ENCODE data around the gene FAM168A. TPM values are rescaled to one million over a fixed set of nuclear protein-coding genes. Genes with fewer than 3 reads are reported as not detected.
"Not testable (repeated sequence)": the region's sequence is repeated elsewhere in the genome, so short reads cannot be mapped to it uniquely, and the experiment has no call there.

FAM168A gene
- total and polyA plus RNA-seq, 9 of the 15 experiments (the other 6 are each of a cell fraction or from before 2014, with no cell fraction given) = 0.44 to 7.2 (median 2.9) TPM

DNA sequence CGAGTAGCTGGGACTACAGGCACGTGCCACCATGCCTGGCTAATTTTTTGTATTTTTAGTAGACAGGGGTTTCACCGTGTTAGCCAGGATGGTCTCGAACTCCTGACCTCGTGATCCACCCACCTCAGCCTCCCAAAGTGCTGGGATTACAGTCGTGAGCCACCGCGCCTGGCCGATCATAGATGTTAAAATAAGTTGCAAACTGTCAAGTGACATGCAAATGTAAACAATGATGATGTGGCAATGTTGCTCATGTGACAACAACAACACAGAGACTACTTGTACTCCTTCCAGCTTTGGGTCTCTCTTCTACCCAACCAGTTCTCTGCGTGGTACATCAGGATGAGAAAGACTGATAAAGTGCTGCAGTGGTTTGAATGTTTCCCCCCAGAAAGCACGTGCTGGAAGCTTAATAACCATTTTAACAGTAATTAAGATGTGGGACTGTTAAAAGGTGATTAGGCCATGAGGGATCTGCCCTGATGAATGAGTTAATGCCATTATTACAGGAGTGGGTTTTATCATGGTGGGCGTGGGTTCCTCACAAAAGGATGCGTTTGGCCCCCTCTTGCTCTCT is 127.8 kb downstream of the FAM168A start (continued):
- TF ChIP-seq, protein P1, sequence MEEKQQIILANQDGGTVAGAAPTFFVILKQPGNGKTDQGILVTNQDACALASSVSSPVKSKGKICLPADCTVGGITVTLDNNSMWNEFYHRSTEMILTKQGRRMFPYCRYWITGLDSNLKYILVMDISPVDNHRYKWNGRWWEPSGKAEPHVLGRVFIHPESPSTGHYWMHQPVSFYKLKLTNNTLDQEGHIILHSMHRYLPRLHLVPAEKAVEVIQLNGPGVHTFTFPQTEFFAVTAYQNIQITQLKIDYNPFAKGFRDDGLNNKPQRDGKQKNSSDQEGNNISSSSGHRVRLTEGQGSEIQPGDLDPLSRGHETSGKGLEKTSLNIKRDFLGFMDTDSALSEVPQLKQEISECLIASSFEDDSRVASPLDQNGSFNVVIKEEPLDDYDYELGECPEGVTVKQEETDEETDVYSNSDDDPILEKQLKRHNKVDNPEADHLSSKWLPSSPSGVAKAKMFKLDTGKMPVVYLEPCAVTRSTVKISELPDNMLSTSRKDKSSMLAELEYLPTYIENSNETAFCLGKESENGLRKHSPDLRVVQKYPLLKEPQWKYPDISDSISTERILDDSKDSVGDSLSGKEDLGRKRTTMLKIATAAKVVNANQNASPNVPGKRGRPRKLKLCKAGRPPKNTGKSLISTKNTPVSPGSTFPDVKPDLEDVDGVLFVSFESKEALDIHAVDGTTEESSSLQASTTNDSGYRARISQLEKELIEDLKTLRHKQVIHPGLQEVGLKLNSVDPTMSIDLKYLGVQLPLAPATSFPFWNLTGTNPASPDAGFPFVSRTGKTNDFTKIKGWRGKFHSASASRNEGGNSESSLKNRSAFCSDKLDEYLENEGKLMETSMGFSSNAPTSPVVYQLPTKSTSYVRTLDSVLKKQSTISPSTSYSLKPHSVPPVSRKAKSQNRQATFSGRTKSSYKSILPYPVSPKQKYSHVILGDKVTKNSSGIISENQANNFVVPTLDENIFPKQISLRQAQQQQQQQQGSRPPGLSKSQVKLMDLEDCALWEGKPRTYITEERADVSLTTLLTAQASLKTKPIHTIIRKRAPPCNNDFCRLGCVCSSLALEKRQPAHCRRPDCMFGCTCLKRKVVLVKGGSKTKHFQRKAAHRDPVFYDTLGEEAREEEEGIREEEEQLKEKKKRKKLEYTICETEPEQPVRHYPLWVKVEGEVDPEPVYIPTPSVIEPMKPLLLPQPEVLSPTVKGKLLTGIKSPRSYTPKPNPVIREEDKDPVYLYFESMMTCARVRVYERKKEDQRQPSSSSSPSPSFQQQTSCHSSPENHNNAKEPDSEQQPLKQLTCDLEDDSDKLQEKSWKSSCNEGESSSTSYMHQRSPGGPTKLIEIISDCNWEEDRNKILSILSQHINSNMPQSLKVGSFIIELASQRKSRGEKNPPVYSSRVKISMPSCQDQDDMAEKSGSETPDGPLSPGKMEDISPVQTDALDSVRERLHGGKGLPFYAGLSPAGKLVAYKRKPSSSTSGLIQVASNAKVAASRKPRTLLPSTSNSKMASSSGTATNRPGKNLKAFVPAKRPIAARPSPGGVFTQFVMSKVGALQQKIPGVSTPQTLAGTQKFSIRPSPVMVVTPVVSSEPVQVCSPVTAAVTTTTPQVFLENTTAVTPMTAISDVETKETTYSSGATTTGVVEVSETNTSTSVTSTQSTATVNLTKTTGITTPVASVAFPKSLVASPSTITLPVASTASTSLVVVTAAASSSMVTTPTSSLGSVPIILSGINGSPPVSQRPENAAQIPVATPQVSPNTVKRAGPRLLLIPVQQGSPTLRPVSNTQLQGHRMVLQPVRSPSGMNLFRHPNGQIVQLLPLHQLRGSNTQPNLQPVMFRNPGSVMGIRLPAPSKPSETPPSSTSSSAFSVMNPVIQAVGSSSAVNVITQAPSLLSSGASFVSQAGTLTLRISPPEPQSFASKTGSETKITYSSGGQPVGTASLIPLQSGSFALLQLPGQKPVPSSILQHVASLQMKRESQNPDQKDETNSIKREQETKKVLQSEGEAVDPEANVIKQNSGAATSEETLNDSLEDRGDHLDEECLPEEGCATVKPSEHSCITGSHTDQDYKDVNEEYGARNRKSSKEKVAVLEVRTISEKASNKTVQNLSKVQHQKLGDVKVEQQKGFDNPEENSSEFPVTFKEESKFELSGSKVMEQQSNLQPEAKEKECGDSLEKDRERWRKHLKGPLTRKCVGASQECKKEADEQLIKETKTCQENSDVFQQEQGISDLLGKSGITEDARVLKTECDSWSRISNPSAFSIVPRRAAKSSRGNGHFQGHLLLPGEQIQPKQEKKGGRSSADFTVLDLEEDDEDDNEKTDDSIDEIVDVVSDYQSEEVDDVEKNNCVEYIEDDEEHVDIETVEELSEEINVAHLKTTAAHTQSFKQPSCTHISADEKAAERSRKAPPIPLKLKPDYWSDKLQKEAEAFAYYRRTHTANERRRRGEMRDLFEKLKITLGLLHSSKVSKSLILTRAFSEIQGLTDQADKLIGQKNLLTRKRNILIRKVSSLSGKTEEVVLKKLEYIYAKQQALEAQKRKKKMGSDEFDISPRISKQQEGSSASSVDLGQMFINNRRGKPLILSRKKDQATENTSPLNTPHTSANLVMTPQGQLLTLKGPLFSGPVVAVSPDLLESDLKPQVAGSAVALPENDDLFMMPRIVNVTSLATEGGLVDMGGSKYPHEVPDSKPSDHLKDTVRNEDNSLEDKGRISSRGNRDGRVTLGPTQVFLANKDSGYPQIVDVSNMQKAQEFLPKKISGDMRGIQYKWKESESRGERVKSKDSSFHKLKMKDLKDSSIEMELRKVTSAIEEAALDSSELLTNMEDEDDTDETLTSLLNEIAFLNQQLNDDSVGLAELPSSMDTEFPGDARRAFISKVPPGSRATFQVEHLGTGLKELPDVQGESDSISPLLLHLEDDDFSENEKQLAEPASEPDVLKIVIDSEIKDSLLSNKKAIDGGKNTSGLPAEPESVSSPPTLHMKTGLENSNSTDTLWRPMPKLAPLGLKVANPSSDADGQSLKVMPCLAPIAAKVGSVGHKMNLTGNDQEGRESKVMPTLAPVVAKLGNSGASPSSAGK (IDR thresholded peaks at IDR 0.05) = peak; percentile 59
- TF ChIP-seq, protein P2, sequence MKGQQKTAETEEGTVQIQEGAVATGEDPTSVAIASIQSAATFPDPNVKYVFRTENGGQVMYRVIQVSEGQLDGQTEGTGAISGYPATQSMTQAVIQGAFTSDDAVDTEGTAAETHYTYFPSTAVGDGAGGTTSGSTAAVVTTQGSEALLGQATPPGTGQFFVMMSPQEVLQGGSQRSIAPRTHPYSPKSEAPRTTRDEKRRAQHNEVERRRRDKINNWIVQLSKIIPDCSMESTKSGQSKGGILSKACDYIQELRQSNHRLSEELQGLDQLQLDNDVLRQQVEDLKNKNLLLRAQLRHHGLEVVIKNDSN (CRISPR knock-in tag; IDR thresholded peaks at IDR 0.05) = peak; percentile 23; the same call in 1 of the 2 replicates
- TF ChIP-seq NFE2 (IDR thresholded peaks at IDR 0.05; ENCODE audit: low read depth) = 0 out of 2 replicates have a peak, but pooled peaks have one; percentile 29
- TF ChIP-seq L3MBTL2 (IDR thresholded peaks at IDR 0.05) = peak; percentile 83
- peak; percentile 59 for TF ChIP-seq TBP (optimal IDR thresholded peaks at IDR 0.05; ENCODE audit: low read depth, low read length)
- TF ChIP-seq, protein P3, sequence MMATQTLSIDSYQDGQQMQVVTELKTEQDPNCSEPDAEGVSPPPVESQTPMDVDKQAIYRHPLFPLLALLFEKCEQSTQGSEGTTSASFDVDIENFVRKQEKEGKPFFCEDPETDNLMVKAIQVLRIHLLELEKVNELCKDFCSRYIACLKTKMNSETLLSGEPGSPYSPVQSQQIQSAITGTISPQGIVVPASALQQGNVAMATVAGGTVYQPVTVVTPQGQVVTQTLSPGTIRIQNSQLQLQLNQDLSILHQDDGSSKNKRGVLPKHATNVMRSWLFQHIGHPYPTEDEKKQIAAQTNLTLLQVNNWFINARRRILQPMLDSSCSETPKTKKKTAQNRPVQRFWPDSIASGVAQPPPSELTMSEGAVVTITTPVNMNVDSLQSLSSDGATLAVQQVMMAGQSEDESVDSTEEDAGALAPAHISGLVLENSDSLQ (IDR thresholded peaks at IDR 0.05) = peak; percentile 50
- TF ChIP-seq MAFG (tag; conservative IDR thresholded peaks at IDR 0.05) = 0 out of 2 replicates have a peak, but pooled peaks have one; percentile 6
- peak; percentile 45 to 76; a peak in 2 of 4 replicates for TF ChIP-seq FOXK2 (conservative IDR thresholded peaks at IDR 0.05 in 1 of 2, IDR thresholded peaks at IDR 0.05 in 1 of 2; ENCODE audit: low read depth in 2 of 2)
- TF ChIP-seq BHLHE40 (IDR thresholded peaks at IDR 0.05; ENCODE audit: low read length) = peak; percentile 25; the same call in 1 of the 2 replicates
- TF ChIP-seq SOX6 (IDR thresholded peaks at IDR 0.05) = 0 out of 2 replicates have a peak, but pooled peaks have one; percentile 25
- TF ChIP-seq POLR2H (tag; IDR thresholded peaks at IDR 0.05; ENCODE audit: low read depth) = peak; percentile 61
- TF ChIP-seq MYC (IDR thresholded peaks at IDR 0.05; ENCODE audit: low read depth, low read length) = peak; percentile 19; the same call in 1 of the 2 replicates
- TF ChIP-seq MYC (CRISPR knock-in tag; IDR thresholded peaks at IDR 0.05; ENCODE audit: borderline replicate concordance, low read depth) = not testable (repeated sequence)
- TF ChIP-seq C11orf30 (IDR thresholded peaks at IDR 0.05; ENCODE audit: low read depth) = 0 out of 2 replicates have a peak, but pooled peaks have one; percentile 21
- peak; percentile 56 for TF ChIP-seq CEBPB (tag; IDR thresholded peaks at IDR 0.05)
